SK-N-SH treated with all-trans-retinoic acid at 6 μM for 48 hours (cell line): Measurements from ENCODE around the gene TMEM53.

Source experiments
- ARNTL ChIP-seq: fragments of 450-650 bp; formaldehyde crosslinking; IDR thresholded peaks from 2 replicates; pipeline ENCODE4 v1.5.0; 2020; ENCODE audit warnings: low read depth, mild to moderate bottlenecking, moderate library complexity, borderline replicate concordance
- BACH2 ChIP-seq: fragments of 250-450 bp; sonication (Bioruptor Pico); IDR thresholded peaks from 2 replicates; pipeline ENCODE4 v1.9.0; 2021; ENCODE audit warnings: mild to moderate bottlenecking, borderline replicate concordance
- CSDC2 ChIP-seq: fragments of 250-450 bp; sonication (Bioruptor Pico); IDR thresholded peaks from 2 replicates; pipeline ENCODE4 v1.5.0; 2020; ENCODE audit warnings: mild to moderate bottlenecking, moderate library complexity
- CSRNP3 ChIP-seq: fragments of 250-450 bp; sonication (Bioruptor Pico); IDR thresholded peaks from 2 replicates; pipeline ENCODE4 v1.5.1; 2021; ENCODE audit warnings: mild to moderate bottlenecking, moderate library complexity
- OSR1 ChIP-seq: fragments of 250-450 bp; sonication (Bioruptor Pico); IDR thresholded peaks from 2 replicates; pipeline ENCODE4 v1.8.0; 2022; ENCODE audit warnings: moderate library complexity, mild to moderate bottlenecking, inconsistent platforms
- RARB ChIP-seq: fragments of 250-450 bp; sonication (Bioruptor Pico); IDR thresholded peaks from 2 replicates; pipeline ENCODE4 v1.8.0; 2021; ENCODE audit warnings: mild to moderate bottlenecking, moderate library complexity
- TCF4 ChIP-seq: fragments of 250-450 bp; sonication (Bioruptor Pico); IDR thresholded peaks from 2 replicates; pipeline ENCODE4 v1.8.0; 2021; ENCODE audit warnings: mild to moderate bottlenecking, moderate library complexity, borderline replicate concordance
- ZC3H10 ChIP-seq: fragments of 250-450 bp; sonication (Bioruptor Pico); IDR thresholded peaks from 2 replicates; pipeline ENCODE4 v1.5.1; 2021; ENCODE audit warnings: mild to moderate bottlenecking, moderate library complexity
- ZFP30 ChIP-seq: fragments of 450-650 bp; formaldehyde crosslinking; IDR thresholded peaks from 2 replicates; pipeline ENCODE4 v1.5.0; 2022; ENCODE audit warnings: mild to moderate bottlenecking, moderate library complexity
- ZNF565 ChIP-seq: fragments of 450-650 bp; formaldehyde crosslinking; conservative IDR thresholded peaks from 2 replicates; pipeline ENCODE4 v1.5.0; 2020; ENCODE audit warnings: low read depth, mild to moderate bottlenecking, moderate library complexity
- ZNF70 ChIP-seq: fragments of 450-650 bp; formaldehyde crosslinking; IDR thresholded peaks from 2 replicates; pipeline ENCODE4 v1.5.0; 2020; ENCODE audit warnings: mild to moderate bottlenecking, moderate library complexity

- no peak for TF ChIP-seq ZC3H10
- no peak for TF ChIP-seq CSRNP3 (CRISPR knock-in tag)
- TF ChIP-seq ZNF565 (CRISPR knock-in tag): no peak
- no peak for TF ChIP-seq BACH2 (CRISPR knock-in tag)
- no peak for TF ChIP-seq ZNF70
- TF ChIP-seq ARNTL (CRISPR knock-in tag): no peak
- TF ChIP-seq RARB: no peak
- TF ChIP-seq CSDC2 (CRISPR knock-in tag): no peak
- TF ChIP-seq OSR1 (CRISPR knock-in tag): no peak
- no peak for TF ChIP-seq TCF4
- TF ChIP-seq ZFP30: no peak
Observed at GRCh38 chr1:44685218-44685617, 10.9 kb upstream of the TMEM53 start.
